GM23338 (cell line): ENCODE results near the gene ENTPD8. TPM values are rescaled to one million over a fixed set of nuclear protein-coding genes. Genes with fewer than 3 reads are reported as not detected.

Source experiments
- ATAC-seq: fragments of 200-7000 bp; cut with Tn5 transposase; 3 replicates; pipeline ENCODE4 v1.9.1; 2020
- DNase-seq: peaks from one replicate; pipeline ENCODE4 v3.0.0-alpha.2; 2015; ENCODE audit warnings: low spot score
- H2AFZ ChIP-seq: fragments of 200-600 bp; sonication (generic); 2 replicates; pipeline ENCODE4 v1.8.0; 2016; ENCODE audit warnings: antibody characterized with exemption, mild to moderate bottlenecking, moderate library complexity
- H3F3A ChIP-seq: fragments of 200-600 bp; sonication (generic); replicated peaks from 2 replicates; pipeline ENCODE4 v1.8.0; 2017; ENCODE audit warnings: antibody characterized with exemption, mixed run types, low read depth
- H3K27ac ChIP-seq: fragments of 200-600 bp; sonication (generic); 2 replicates; pipeline ENCODE4 v1.6.1; 2016; ENCODE audit warnings: low read depth
- H3K27me3 ChIP-seq: fragments of 200-600 bp; sonication (generic); 2 replicates; pipeline ENCODE4 v1.8.0; 2016; ENCODE audit warnings: mild to moderate bottlenecking, mixed run types, moderate library complexity; ENCODE audit not compliant: insufficient read depth
- H3K36me3 ChIP-seq: fragments of 200-600 bp; sonication (generic); 2 replicates; pipeline ENCODE4 v1.8.0; 2016; ENCODE audit warnings: mild to moderate bottlenecking; ENCODE audit not compliant: insufficient read depth
- H3K4me1 ChIP-seq: fragments of 200-600 bp; sonication (generic); 2 replicates; pipeline ENCODE4 v1.8.0; 2016; ENCODE audit warnings: mild to moderate bottlenecking, moderate library complexity; ENCODE audit not compliant: insufficient read depth
- H3K4me2 ChIP-seq: fragments of 200-600 bp; sonication (generic); 2 replicates; pipeline ENCODE4 v1.7.1; 2017; ENCODE audit warnings: mixed run types
- H3K4me3 ChIP-seq: fragments of 200-600 bp; sonication (generic); 2 replicates; pipeline ENCODE4 v1.6.1; 2016; ENCODE audit warnings: mixed run types
- H3K79me2 ChIP-seq: fragments of 200-600 bp; sonication (generic); replicated peaks from 2 replicates; pipeline ENCODE4 v1.8.0; 2017; ENCODE audit warnings: mild to moderate bottlenecking; ENCODE audit not compliant: insufficient read depth
- H3K9me2 ChIP-seq: fragments of 200-600 bp; sonication (generic); 2 replicates; pipeline ENCODE4 v1.8.0; 2017; ENCODE audit not compliant: insufficient read depth
- H4K20me1 ChIP-seq: fragments of 200-600 bp; sonication (generic); replicated peaks from 2 replicates; pipeline ENCODE4 v1.8.0; 2017; ENCODE audit warnings: mild to moderate bottlenecking; ENCODE audit not compliant: insufficient read depth
- H3K27ac Mint-ChIP-seq: 2 replicates; pipeline ENCODE4 v1.8.0; 2020; ENCODE audit warnings: inconsistent platforms, mild to moderate bottlenecking, moderate library complexity, mixed read lengths
- H3K27me3 Mint-ChIP-seq: 3 replicates; pipeline ENCODE4 v1.8.0; 2022; ENCODE audit warnings: low read depth, mild to moderate bottlenecking, moderate library complexity, mixed read lengths, inconsistent platforms; ENCODE audit not compliant: insufficient read depth, poor library complexity
- H3K36me3 Mint-ChIP-seq: 3 replicates; pipeline ENCODE4 v1.8.0; 2021; ENCODE audit warnings: low read depth, mild to moderate bottlenecking, inconsistent platforms, moderate library complexity, mixed read lengths
- H3K4me1 Mint-ChIP-seq: 3 replicates; pipeline ENCODE4 v1.8.0; 2020; ENCODE audit warnings: mild to moderate bottlenecking, inconsistent platforms, mixed read lengths
- H3K4me3 Mint-ChIP-seq: 3 replicates; pipeline ENCODE4 v1.8.0; 2021; ENCODE audit warnings: moderate library complexity, mild to moderate bottlenecking, inconsistent platforms, mixed read lengths
- H3K9me3 Mint-ChIP-seq: 3 replicates; pipeline ENCODE4 v1.8.0; 2020; ENCODE audit warnings: moderate library complexity, mild to moderate bottlenecking, inconsistent platforms, mixed read lengths
- CREB1 ChIP-seq: fragments of 250-450 bp; sonication (Bioruptor Pico); IDR thresholded peaks from 2 replicates; pipeline ENCODE4 v1.5.0; 2020; ENCODE audit warnings: low read depth, mild to moderate bottlenecking, moderate library complexity
- CTCF ChIP-seq, 2 experiments: fragments of 200-600 bp in 1 of 2; sonication (generic) in 1 of 2; conservative IDR thresholded peaks; 2 replicates each; pipeline versions ENCODE4 v1.5.1 to v1.6.1; 2016 to 2017; ENCODE audit warnings: antibody characterized with exemption in 2 of 2, low read depth in 2 of 2, mild to moderate bottlenecking in 2 of 2, moderate library complexity in 1 of 2
- ETS1 ChIP-seq: IDR thresholded peaks from 2 replicates; pipeline ENCODE4 v1.6.1; 2016; ENCODE audit warnings: antibody characterized with exemption
- EZH2 ChIP-seq: fragments of 200-600 bp; sonication (generic); IDR thresholded peaks from one replicate; pipeline ENCODE4 v1.8.0; 2017; ENCODE audit warnings: antibody characterized with exemption, mild to moderate bottlenecking, low read depth; ENCODE audit not compliant: unreplicated experiment
- EZH2phosphoT487 ChIP-seq: fragments of 200-600 bp; sonication (generic); IDR thresholded peaks from one replicate; pipeline ENCODE4 v1.8.1; 2018; ENCODE audit warnings: antibody characterized with exemption; ENCODE audit not compliant: unreplicated experiment
- JUNB ChIP-seq: IDR thresholded peaks from one replicate; pipeline ENCODE4 v1.6.1; 2016; ENCODE audit warnings: antibody characterized with exemption; ENCODE audit not compliant: unreplicated experiment
- NANOG ChIP-seq: IDR thresholded peaks from 2 replicates; pipeline ENCODE4 v1.6.1; 2016; ENCODE audit warnings: antibody characterized with exemption, borderline replicate concordance
- POLR2AphosphoS5 ChIP-seq: IDR thresholded peaks from 2 replicates; pipeline ENCODE4 v1.6.1; 2016; ENCODE audit warnings: antibody characterized with exemption, low read depth
- REST ChIP-seq: IDR thresholded peaks from one replicate; pipeline ENCODE4 v1.6.1; 2018; ENCODE audit warnings: antibody characterized with exemption; ENCODE audit not compliant: unreplicated experiment
- STAT1 ChIP-seq: IDR thresholded peaks from one replicate; pipeline ENCODE4 v1.6.1; 2016; ENCODE audit warnings: antibody characterized with exemption; ENCODE audit not compliant: unreplicated experiment
- ZNF114 ChIP-seq: fragments of 250-450 bp; sonication (Bioruptor Pico); IDR thresholded peaks from 2 replicates; pipeline ENCODE4 v1.5.0; 2020; ENCODE audit warnings: mild to moderate bottlenecking, moderate library complexity
- ZNF331 ChIP-seq: fragments of 250-450 bp; sonication (Bioruptor Pico); IDR thresholded peaks from 2 replicates; pipeline ENCODE4 v1.5.0; 2020; ENCODE audit warnings: low read depth, mild to moderate bottlenecking, moderate library complexity
- ZNF462 ChIP-seq: fragments of 250-450 bp; sonication (Bioruptor Pico); IDR thresholded peaks from 2 replicates; pipeline ENCODE4 v1.5.0; 2020; ENCODE audit warnings: mild to moderate bottlenecking, moderate library complexity
- polyA plus RNA-seq: library from polyadenylated mRNA; unstranded; fragments of >200 nt; fragmentation: Nextera tagmentation; extraction: Ambion mirVana; gene quantifications from 2 replicates; pipeline ENCODE4 v1.2.1, GENCODE V29; 2016
- total RNA-seq: library from RNA; depleted of rRNA; stranded (reverse); fragments of >200 nt; shearing (Covaris generic); gene quantifications from 2 replicates; pipeline ENCODE4 v1.2.3, GENCODE V29; 2014

Gene ENTPD8
- total and polyA plus RNA-seq, 2 experiments from 2014 or later, result 0.42 to 0.89 TPM

GRCh38 chr9:137393176-137394150 is 47.7 kb downstream of the ENTPD8 start:
- no peak for TF ChIP-seq ZNF331 (CRISPR knock-in tag)
- no peak for TF ChIP-seq REST
- TF ChIP-seq STAT1, result no peak
- TF ChIP-seq CTCF (conservative IDR thresholded peaks at IDR 0.05; ENCODE audit: low read depth in 2 of 2), result no peak
- TF ChIP-seq ZNF114 (CRISPR knock-in tag), result no peak
- no peak for TF ChIP-seq POLR2AphosphoS5
- no peak for TF ChIP-seq ETS1
- TF ChIP-seq NANOG, result no peak
- TF ChIP-seq EZH2phosphoT487, result no peak
- no peak for TF ChIP-seq JUNB
- no peak for TF ChIP-seq ZNF462 (CRISPR knock-in tag)
- TF ChIP-seq EZH2, result no peak
- TF ChIP-seq CREB1 (CRISPR knock-in tag), result no peak
- Histone ChIP-seq H3K27ac (no peak overlapping the region), H3K79me2 (no peaks in the 10 kb centered on the region), H3K36me3 (no peaks in the 10 kb centered on the region), H3K9me2 (no peaks in the 10 kb centered on the region), H4K20me1 (no peaks in the 10 kb centered on the region), H3K4me1 (no peaks in the 10 kb centered on the region), H3K27me3 (no peaks in the 10 kb centered on the region), H3F3A (no peaks in the 10 kb centered on the region), H2AFZ (no peak overlapping the region), H3K4me2 (no peak overlapping the region), H3K4me3 (no peak overlapping the region)
- no peak for ATAC-seq
- Mint-ChIP-seq H3K36me3 (peaks cover 4% of the 10 kb centered on the region; the same call in 2 of the 3 replicates), H3K4me3 (no peak overlapping the region), H3K27ac (no peak overlapping the region), H3K4me1 (no peaks in the 10 kb centered on the region), H3K9me3 (peaks cover 7% of the 10 kb centered on the region), H3K27me3 (peaks cover 4% of the 10 kb centered on the region)
- DNase-seq, result no peak
